Measurements from ENCODE around the gene TRAPPC6A. TPM values are rescaled to one million over a fixed set of nuclear protein-coding genes. Genes with fewer than 3 reads are reported as not detected.

TRAPPC6A gene
- total RNA-seq, 1 experiment from 2014 or later: 32.2 TPM

- H3K9ac ChIP-seq (ENCODE audit: low read length): no peak overlapping the region
- no peaks in the 10 kb centered on the region for H3K4me1 ChIP-seq (ENCODE audit: low read length)
- no peak overlapping the region for H3K4me3 ChIP-seq (ENCODE audit: low read length)
- no peak overlapping the region for H3K27ac ChIP-seq (ENCODE audit: low read length)
- H3K9me2 ChIP-seq (replicated peaks; ENCODE audit: insufficient read depth, low read length): no peaks in the 10 kb centered on the region
- H3K79me2 ChIP-seq (ENCODE audit: low read length): no peaks in the 10 kb centered on the region
- no peaks in the 10 kb centered on the region for H4K20me1 ChIP-seq (ENCODE audit: insufficient read depth, low read depth, low read length)
- no peak overlapping the region for H3K4me2 ChIP-seq (ENCODE audit: low read depth, low read length, poor library complexity, severe bottlenecking)
- H3K36me3 ChIP-seq (ENCODE audit: insufficient read depth, low read length): no peaks in the 10 kb centered on the region
- no peak overlapping the region for H2AFZ ChIP-seq (ENCODE audit: low read length)
- H3K9me3 ChIP-seq (ENCODE audit: low read length): no peaks in the 10 kb centered on the region
- DNase-seq: no peak
- no peaks in the 10 kb centered on the region for H3K27me3 ChIP-seq (ENCODE audit: low read length)
Observed at GRCh38 chr19:45150751-45151281, 27.2 kb downstream of the TRAPPC6A start.

- no peaks in the 10 kb centered on the region for H3K36me3 ChIP-seq (ENCODE audit: insufficient read depth, low read length)
- H4K20me1 ChIP-seq (ENCODE audit: insufficient read depth, low read depth, low read length): no peaks in the 10 kb centered on the region
- H3K79me2 ChIP-seq (ENCODE audit: low read length): no peaks in the 10 kb centered on the region
- H3K9me3 ChIP-seq (ENCODE audit: low read length): no peaks in the 10 kb centered on the region
- H3K9ac ChIP-seq (ENCODE audit: low read length): no peak overlapping the region
- no peak overlapping the region for H3K4me3 ChIP-seq (ENCODE audit: low read length)
- H3K9me2 ChIP-seq (replicated peaks; ENCODE audit: insufficient read depth, low read length): no peaks in the 10 kb centered on the region
- no peaks in the 10 kb centered on the region for H3K4me1 ChIP-seq (ENCODE audit: low read length)
- H3K4me2 ChIP-seq (ENCODE audit: low read depth, low read length, poor library complexity, severe bottlenecking): no peak overlapping the region
- H2AFZ ChIP-seq (ENCODE audit: low read length): no peak overlapping the region
- no peak overlapping the region for H3K27ac ChIP-seq (ENCODE audit: low read length)
- no peak for DNase-seq
- H3K27me3 ChIP-seq (ENCODE audit: low read length): no peaks in the 10 kb centered on the region
Observed at GRCh38 chr19:45150180-45150579, 27.9 kb downstream of the TRAPPC6A start.

- no peak overlapping the region for H3K4me2 ChIP-seq (ENCODE audit: low read depth, low read length, poor library complexity, severe bottlenecking)
- H3K27ac ChIP-seq (ENCODE audit: low read length): no peak overlapping the region
- no peaks in the 10 kb centered on the region for H3K36me3 ChIP-seq (ENCODE audit: insufficient read depth, low read length)
- no peaks in the 10 kb centered on the region for H3K9me2 ChIP-seq (replicated peaks; ENCODE audit: insufficient read depth, low read length)
- no peaks in the 10 kb centered on the region for H3K27me3 ChIP-seq (ENCODE audit: low read length)
- no peaks in the 10 kb centered on the region for H3K4me1 ChIP-seq (ENCODE audit: low read length)
- H3K79me2 ChIP-seq (ENCODE audit: low read length): no peaks in the 10 kb centered on the region
- H2AFZ ChIP-seq (ENCODE audit: low read length): no peak overlapping the region
- H3K9ac ChIP-seq (ENCODE audit: low read length): no peak overlapping the region
- H4K20me1 ChIP-seq (ENCODE audit: insufficient read depth, low read depth, low read length): no peaks in the 10 kb centered on the region
- no peak for DNase-seq
- H3K9me3 ChIP-seq (ENCODE audit: low read length): no peaks in the 10 kb centered on the region
- no peak overlapping the region for H3K4me3 ChIP-seq (ENCODE audit: low read length)
Observed at GRCh38 chr19:45149129-45149528, 28.9 kb downstream of the TRAPPC6A start.

- H3K4me1 ChIP-seq (ENCODE audit: low read length): no peaks in the 10 kb centered on the region
- DNase-seq: no peak
- no peaks in the 10 kb centered on the region for H4K20me1 ChIP-seq (ENCODE audit: insufficient read depth, low read depth, low read length)
- no peak overlapping the region for H3K4me2 ChIP-seq (ENCODE audit: low read depth, low read length, poor library complexity, severe bottlenecking)
- no peaks in the 10 kb centered on the region for H3K79me2 ChIP-seq (ENCODE audit: low read length)
- no peaks in the 10 kb centered on the region for H3K27me3 ChIP-seq (ENCODE audit: low read length)
- H3K9me3 ChIP-seq (ENCODE audit: low read length): no peaks in the 10 kb centered on the region
- no peak overlapping the region for H3K9ac ChIP-seq (ENCODE audit: low read length)
- H3K36me3 ChIP-seq (ENCODE audit: insufficient read depth, low read length): no peaks in the 10 kb centered on the region
- H3K9me2 ChIP-seq (replicated peaks; ENCODE audit: insufficient read depth, low read length): no peaks in the 10 kb centered on the region
- H3K4me3 ChIP-seq (ENCODE audit: low read length): no peak overlapping the region
- no peak overlapping the region for H3K27ac ChIP-seq (ENCODE audit: low read length)
- no peak overlapping the region for H2AFZ ChIP-seq (ENCODE audit: low read length)
Observed at GRCh38 chr19:45147835-45148676, 30.0 kb downstream of the TRAPPC6A start.

- no peak overlapping the region for H2AFZ ChIP-seq (ENCODE audit: low read length)
- H3K36me3 ChIP-seq (ENCODE audit: insufficient read depth, low read length): no peaks in the 10 kb centered on the region
- no peaks in the 10 kb centered on the region for H3K9me3 ChIP-seq (ENCODE audit: low read length)
- H3K9ac ChIP-seq (ENCODE audit: low read length): no peak overlapping the region
- H3K4me3 ChIP-seq (ENCODE audit: low read length): no peak overlapping the region
- H3K79me2 ChIP-seq (ENCODE audit: low read length): no peaks in the 10 kb centered on the region
- no peak overlapping the region for H3K27ac ChIP-seq (ENCODE audit: low read length)
- no peaks in the 10 kb centered on the region for H4K20me1 ChIP-seq (ENCODE audit: insufficient read depth, low read depth, low read length)
- no peak for DNase-seq
- no peak overlapping the region for H3K4me2 ChIP-seq (ENCODE audit: low read depth, low read length, poor library complexity, severe bottlenecking)
- H3K27me3 ChIP-seq (ENCODE audit: low read length): no peaks in the 10 kb centered on the region
- no peaks in the 10 kb centered on the region for H3K9me2 ChIP-seq (replicated peaks; ENCODE audit: insufficient read depth, low read length)
- H3K4me1 ChIP-seq (ENCODE audit: low read length): no peaks in the 10 kb centered on the region
Observed at GRCh38 chr19:45146741-45147205, 31.3 kb downstream of the TRAPPC6A start.

GRCh38 chr19:45146251-45146650 is 31.8 kb downstream of the TRAPPC6A start:
- no peaks in the 10 kb centered on the region for H4K20me1 ChIP-seq (ENCODE audit: insufficient read depth, low read depth, low read length)
- no peaks in the 10 kb centered on the region for H3K79me2 ChIP-seq (ENCODE audit: low read length)
- no peak for DNase-seq
- no peaks in the 10 kb centered on the region for H3K4me1 ChIP-seq (ENCODE audit: low read length)
- no peak overlapping the region for H3K4me3 ChIP-seq (ENCODE audit: low read length)
- H3K9me2 ChIP-seq (replicated peaks; ENCODE audit: insufficient read depth, low read length): no peaks in the 10 kb centered on the region
- H3K36me3 ChIP-seq (ENCODE audit: insufficient read depth, low read length): no peaks in the 10 kb centered on the region
- no peak overlapping the region for H2AFZ ChIP-seq (ENCODE audit: low read length)
- no peak overlapping the region for H3K9ac ChIP-seq (ENCODE audit: low read length)
- no peaks in the 10 kb centered on the region for H3K9me3 ChIP-seq (ENCODE audit: low read length)
- H3K4me2 ChIP-seq (ENCODE audit: low read depth, low read length, poor library complexity, severe bottlenecking): no peak overlapping the region
- H3K27me3 ChIP-seq (ENCODE audit: low read length): no peaks in the 10 kb centered on the region
- no peak overlapping the region for H3K27ac ChIP-seq (ENCODE audit: low read length)

GRCh38 chr19:45145270-45146189 is 32.5 kb downstream of the TRAPPC6A start:
- Histone ChIP-seq H3K4me2 (ENCODE audit: low read depth, low read length, poor library complexity, severe bottlenecking) (no peak overlapping the region), H3K9me3 (ENCODE audit: low read length) (no peaks in the 10 kb centered on the region), H3K27ac (ENCODE audit: low read length) (no peak overlapping the region), H3K79me2 (ENCODE audit: low read length) (no peaks in the 10 kb centered on the region), H3K36me3 (ENCODE audit: insufficient read depth, low read length) (no peaks in the 10 kb centered on the region), H3K27me3 (ENCODE audit: low read length) (no peaks in the 10 kb centered on the region), H3K4me3 (ENCODE audit: low read length) (no peak overlapping the region), H3K9ac (ENCODE audit: low read length) (no peak overlapping the region), H4K20me1 (ENCODE audit: insufficient read depth, low read depth, low read length) (no peaks in the 10 kb centered on the region), H2AFZ (ENCODE audit: low read length) (no peak overlapping the region), H3K4me1 (ENCODE audit: low read length) (no peaks in the 10 kb centered on the region), H3K9me2 (replicated peaks; ENCODE audit: insufficient read depth, low read length) (no peaks in the 10 kb centered on the region)
- DNase-seq: no peak
